ENCODE measurements around the gene SH3BP1. TPM values are rescaled to one million over a fixed set of nuclear protein-coding genes. Genes with fewer than 3 reads are reported as not detected.

Gene SH3BP1, protein sequence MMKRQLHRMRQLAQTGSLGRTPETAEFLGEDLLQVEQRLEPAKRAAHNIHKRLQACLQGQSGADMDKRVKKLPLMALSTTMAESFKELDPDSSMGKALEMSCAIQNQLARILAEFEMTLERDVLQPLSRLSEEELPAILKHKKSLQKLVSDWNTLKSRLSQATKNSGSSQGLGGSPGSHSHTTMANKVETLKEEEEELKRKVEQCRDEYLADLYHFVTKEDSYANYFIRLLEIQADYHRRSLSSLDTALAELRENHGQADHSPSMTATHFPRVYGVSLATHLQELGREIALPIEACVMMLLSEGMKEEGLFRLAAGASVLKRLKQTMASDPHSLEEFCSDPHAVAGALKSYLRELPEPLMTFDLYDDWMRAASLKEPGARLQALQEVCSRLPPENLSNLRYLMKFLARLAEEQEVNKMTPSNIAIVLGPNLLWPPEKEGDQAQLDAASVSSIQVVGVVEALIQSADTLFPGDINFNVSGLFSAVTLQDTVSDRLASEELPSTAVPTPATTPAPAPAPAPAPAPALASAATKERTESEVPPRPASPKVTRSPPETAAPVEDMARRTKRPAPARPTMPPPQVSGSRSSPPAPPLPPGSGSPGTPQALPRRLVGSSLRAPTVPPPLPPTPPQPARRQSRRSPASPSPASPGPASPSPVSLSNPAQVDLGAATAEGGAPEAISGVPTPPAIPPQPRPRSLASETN
- 9.6 and 11.7 TPM in 2 replicates for total RNA-seq

GRCh38 chr22:37639070-37639760 lies at the start of gene SH3BP1:
SH3BP1 (plus strand) TSS chr22:37639669; CDS start chr22:37639788, 119 bp downstream.

GRCh38 chr22:37608477-37609239 lies 30.8 kb upstream of the SH3BP1 start, which contains the start of gene GGA1:
GGA1 (plus strand) TSS chr22:37608834; CDS start chr22:37608861, 27 bp downstream.

DNA sequence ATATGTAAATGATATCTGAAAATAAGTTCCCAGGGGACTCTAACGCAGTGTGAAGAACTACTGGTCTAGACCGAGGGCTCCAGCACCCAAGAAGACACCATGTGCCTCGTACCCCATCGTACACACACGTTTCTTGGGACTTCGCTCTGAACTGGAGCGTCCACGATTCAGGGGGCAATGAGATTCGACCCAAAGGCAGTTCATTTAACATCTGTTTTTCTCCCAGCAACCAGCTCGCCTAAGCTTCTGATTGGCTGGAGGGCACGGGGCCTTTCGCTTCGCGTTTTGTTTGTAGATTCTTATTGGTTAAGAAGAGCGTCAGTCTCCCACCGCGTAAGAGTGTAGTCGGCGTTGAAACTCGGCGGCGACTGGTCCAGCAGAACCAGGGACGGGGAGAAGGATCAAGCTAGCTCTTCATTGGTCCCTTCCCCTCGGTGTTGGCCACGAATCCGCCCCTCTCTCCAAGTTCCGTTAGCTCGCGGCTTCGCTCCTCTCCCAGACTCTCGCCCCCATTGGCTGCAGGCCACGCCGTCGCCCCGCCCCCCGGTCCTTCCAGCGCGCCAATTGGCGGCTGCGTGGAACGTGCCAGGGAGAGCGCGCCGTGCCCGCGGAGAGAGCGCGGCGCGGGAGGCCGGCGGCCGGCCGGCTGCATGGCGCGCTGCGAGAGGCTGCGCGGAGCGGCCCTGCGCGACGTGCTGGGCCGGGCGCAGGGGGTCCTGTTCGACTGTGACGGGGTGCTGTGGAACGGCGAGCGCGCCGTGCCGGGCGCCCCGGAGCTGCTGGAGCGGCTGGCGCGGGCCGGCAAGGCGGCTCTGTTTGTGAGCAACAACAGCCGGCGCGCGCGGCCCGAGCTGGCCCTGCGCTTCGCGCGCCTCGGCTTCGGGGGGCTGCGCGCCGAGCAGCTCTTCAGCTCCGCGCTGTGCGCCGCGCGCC lies 18.9 kb downstream of the SH3BP1 start, which contains the start of gene PDXP:
Gene PDXP, plus strand, starts transcription at position 591 of the 933 bp plus-strand sequence. Its CDS starts 60 bp downstream, at position 651.

DNA sequence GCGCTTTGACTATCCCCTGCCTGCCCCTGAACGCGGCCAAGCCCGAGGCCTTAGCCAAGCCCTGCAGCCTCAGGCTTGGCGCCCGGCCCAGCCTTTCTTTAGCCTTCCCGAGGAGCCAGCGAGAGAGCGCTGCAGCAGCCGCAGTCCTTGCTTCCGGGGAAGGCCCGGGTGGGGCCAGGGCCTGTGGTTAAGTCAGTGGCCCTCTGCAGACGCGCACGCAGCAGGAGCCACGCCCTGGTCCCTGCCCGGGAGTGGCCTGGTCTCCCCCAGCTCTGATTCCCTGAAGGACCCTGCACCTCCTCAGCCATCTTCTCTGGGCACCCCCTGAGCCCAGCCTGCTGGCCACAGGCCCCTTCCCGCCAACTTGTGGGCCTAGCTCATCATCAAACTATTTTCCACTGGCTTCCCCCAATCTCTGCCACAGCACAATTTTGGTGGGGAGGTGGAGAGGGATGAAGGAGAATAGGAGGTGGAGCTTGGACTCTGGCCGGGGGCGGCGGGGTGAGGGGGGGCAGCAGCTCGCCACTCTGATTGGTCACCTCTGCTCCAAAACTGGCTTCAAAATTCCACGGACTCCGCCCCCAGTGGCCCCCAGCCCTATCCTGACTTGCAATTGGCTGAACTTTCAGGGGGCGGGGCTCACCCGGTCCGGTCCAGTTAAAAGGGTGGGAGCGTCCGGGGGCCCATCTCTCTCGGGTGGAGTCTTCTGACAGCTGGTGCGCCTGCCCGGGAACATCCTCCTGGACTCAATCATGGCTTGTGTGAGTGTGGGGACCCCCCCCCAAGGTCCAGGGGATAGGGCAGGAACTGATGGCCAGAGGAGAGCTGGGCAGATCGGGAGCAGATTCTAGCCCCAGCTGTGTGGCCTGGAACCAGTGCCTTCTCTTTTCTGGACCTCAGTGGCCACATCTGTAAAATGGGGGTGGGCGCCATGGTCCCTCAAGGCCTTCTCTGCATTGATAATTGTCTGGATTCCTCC lies 35.8 kb downstream of the SH3BP1 start, which contains the start of gene LGALS1:
Gene LGALS1, plus strand, starts transcription at position 686 of the 979 bp plus-strand sequence. Its CDS starts 67 bp downstream, at position 753.

DNA sequence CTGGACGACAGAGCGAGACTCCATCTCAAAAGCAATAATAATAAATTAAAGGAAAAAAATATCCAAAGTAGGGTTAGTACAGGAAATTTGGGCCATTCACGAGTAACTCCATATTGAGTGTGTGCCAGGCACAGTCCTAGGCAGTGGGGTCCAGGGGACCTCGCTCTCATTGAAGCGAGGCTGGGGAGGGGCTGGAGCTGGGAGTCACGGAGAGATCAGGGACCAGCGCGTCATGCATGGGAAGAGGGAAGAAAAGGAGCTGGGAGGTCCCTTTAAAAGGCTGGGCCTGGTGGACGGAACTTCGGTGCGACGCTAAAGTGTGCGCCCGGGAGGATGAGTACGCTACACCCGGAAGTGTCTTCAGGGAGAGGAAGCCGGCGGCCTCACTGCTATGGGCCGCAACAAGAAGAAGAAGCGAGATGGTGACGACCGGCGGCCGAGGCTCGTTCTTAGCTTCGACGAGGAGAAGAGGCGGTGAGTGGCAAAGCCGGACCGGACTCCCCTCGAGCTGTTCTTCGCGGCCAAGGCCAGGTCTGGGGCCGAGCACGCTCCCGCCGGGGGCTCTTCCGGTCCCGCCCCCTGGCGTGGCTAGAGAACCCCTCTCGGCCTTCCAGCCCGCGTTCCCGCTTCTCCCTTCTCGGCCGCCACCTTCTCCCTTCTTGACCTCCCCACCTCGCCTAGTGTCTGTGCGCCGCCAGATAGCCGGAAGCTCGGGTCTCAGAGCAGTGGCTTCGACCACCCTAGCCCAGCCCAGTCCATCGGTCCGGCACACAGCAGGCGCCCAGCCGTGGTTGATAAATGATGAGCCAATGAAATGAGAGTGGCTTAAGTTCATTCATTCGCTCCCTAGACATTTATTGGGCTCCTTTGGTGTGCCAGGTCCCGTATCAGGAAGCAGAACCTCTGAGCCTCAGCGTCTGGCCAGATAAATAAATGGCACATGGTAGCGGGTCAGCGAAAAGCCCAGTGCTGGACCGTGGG lies 46.8 kb downstream of the SH3BP1 start, which contains the start of gene NOL12:
Gene NOL12, plus strand, starts transcription at position 342 of the 981 bp plus-strand sequence. Its CDS starts 50 bp downstream, at position 392.

GRCh38 chr22:37696657-37697537 lies 57.4 kb downstream of the SH3BP1 start, which contains the start of gene TRIOBP:
TRIOBP (plus strand) TSS chr22:37697048; CDS start chr22:37701366, 4,318 bp downstream.

Other genes with a start within 250 kb of the SH3BP1 start
- 0.25 and 1.00 TPM in 2 replicates for gene ELFN2, start 212.2 kb upstream of the SH3BP1 start, total RNA-seq
- gene MFNG, start 153.3 kb upstream of the SH3BP1 start, total RNA-seq, result under 0.01 and 0.25 TPM in 2 replicates
- 1.2 and 2.1 TPM in 2 replicates for gene CARD10, start 120.3 kb upstream of the SH3BP1 start, total RNA-seq
- 11.5 and 15.1 TPM in 2 replicates for gene CDC42EP1, start 79.2 kb upstream of the SH3BP1 start, total RNA-seq
- not detected in 2 replicates for gene LGALS2, start 59.6 kb upstream of the SH3BP1 start, total RNA-seq
- gene GGA1, start 30.8 kb upstream of the SH3BP1 start, total RNA-seq, result 37.8 and 39.0 TPM in 2 replicates
- 6.4 and 13.8 TPM in 2 replicates for gene PDXP, start 19.1 kb downstream of the SH3BP1 start, total RNA-seq
- 8,521 and 11,768 TPM in 2 replicates for gene LGALS1, start 36.0 kb downstream of the SH3BP1 start, total RNA-seq
- 31.1 and 42.5 TPM in 2 replicates for gene NOL12, start 46.7 kb downstream of the SH3BP1 start, total RNA-seq
- 192 and 230 TPM in 2 replicates for gene TRIOBP, start 57.4 kb downstream of the SH3BP1 start, total RNA-seq
- 28.2 and 30.2 TPM in 2 replicates for gene GCAT, start 168.3 kb downstream of the SH3BP1 start, total RNA-seq
- gene GALR3, start 183.7 kb downstream of the SH3BP1 start, total RNA-seq, result not detected in 2 replicates
- gene ANKRD54, start 204.7 kb downstream of the SH3BP1 start, total RNA-seq, result 28.9 and 41.1 TPM in 2 replicates
- 290 and 298 TPM in 2 replicates for gene EIF3L, start 209.8 kb downstream of the SH3BP1 start, total RNA-seq

Measured in uterine smooth muscle cell (primary cell).